GM19351 (cell line): ENCODE results near the gene PRPF6.
"Not testable (repeated sequence)": the region's sequence is repeated elsewhere in the genome, so short reads cannot be mapped to it uniquely, and the experiment has no call there.

Source experiments
- ATAC-seq: cut with Tn5 transposase; IDR thresholded peaks from one replicate; pipeline ENCODE4 v1.9.1; 2021; ENCODE audit warnings: mild to moderate bottlenecking, moderate library complexity; ENCODE audit not compliant: unreplicated experiment

PRPF6 gene

DNA sequence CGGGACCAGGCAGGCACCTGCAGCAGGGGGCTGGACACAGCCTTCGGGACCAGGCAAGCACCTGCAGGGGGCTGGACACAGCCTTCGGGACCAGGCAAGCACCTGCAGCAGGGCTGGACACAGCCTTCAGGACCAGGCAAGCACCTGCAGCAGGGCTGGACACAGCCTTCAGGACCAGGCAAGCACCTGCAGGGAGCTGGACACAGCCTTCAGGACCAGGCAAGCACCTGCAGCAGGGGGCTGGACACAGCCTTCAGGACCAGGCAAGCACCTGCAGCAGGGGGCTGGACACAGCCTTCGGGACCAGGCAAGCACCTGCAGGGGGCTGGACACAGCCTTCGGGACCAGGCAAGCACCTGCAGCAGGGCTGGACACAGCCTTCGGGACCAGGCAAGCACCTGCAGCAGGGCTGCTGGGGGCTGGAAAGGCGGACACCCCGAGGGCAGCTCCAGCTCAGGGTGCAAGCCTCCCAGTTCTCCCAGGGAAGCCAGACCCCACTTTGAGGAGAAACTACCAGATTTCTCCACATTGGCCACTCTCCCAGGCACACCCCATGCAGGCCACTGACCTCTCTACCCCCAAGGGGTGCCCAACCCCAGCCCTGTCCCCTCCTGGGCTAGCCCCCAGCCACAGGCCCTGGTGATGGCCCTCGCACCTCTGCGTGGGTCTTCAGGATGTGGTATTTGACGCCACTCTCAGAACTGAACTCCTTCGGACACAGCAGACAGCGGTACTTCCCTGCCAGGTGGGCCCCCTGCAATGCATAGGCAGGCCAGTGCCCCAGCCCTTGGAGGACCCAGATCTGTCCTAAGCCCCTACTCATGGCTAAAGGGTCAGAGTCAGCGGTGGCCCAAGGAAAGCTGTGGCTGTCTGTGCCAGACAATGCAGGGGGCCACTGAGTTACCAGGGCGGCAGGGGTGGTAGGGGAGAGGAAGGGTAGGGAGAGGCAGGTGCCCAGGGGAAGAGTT lies 20.0 kb upstream of the PRPF6 start:
- not testable (repeated sequence) for ATAC-seq

DNA sequence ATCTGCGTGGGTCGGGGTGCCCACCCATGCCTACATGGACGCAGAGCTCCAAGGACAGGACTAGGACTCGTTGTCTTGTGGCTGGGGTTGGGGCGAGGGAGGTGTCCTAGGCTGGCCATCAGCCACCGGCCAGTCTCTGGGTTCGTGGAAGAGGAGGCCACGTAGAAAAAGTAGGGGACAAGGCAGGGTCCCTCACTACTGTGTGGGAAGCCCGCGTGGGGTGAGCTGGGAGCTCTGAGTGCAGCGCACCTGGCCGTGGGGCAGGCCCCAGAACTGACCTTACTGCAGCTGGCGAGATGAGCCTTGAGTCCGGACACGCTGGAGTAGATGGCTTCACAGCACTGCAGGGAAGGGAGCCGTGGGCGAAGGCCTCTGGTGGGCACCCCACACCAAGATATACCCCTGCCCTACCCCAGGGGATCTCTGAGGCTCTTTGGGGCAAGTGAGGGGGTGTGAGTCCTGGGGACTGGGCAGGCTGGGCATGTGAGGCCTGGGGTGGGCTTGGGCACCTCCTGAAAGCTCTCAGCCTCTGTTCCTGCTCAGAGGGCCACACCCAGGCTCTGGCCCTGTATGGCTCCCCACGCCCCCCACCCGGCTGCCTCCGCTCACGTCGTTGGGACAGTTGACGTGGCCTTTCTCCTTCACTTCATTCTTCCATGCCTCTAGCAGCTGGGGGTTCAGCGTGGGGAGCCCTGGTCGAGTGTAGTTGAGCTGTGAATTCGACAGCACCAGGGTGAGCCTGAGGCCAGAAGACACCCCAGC lies 19.1 kb upstream of the PRPF6 start:
- ATAC-seq = no peak

DNA sequence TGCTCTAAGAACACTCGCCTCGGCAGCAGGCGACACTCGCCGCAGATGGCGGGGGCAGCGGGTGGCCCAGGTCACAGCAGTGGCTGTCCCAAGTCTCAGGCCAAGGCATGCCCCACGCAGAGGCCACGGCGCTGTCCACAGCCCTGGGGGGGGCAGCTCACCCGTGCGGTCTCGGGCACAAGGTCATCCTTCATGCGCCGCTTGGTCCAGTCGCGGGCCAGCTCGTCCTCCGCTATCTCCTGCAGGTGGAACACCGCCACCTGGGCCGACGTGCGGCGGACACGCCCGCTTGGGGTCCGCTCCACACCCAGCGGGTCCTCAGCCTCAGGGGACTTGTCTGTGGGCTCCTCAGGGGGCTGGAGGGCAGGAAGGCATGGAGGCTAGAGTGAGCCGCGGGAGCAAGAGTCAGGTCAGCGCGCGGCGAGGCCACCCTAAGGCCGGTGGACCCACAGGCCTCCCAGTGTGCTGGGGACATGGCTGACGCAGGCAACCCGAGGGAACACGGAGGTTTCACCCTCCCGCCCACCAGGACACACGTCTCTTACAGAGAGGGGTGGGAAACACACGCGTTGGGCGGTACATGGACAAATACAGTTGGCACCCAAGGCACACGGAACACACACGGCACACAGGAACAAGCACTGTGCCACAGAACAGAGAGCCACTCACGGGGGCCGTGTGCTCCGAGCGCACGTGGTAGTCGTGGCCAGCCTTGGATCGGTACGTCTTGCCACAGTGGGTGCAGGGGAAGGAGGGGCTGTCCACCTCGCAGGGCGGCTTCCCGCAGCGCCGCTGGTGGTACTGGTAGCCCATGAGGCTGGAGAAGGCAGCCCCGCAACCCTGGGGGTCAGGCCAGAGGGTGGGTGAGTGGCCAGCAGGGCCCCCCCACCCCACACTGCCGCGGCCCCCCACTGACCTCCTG lies 18.2 kb upstream of the PRPF6 start:
- no peak for ATAC-seq

DNA sequence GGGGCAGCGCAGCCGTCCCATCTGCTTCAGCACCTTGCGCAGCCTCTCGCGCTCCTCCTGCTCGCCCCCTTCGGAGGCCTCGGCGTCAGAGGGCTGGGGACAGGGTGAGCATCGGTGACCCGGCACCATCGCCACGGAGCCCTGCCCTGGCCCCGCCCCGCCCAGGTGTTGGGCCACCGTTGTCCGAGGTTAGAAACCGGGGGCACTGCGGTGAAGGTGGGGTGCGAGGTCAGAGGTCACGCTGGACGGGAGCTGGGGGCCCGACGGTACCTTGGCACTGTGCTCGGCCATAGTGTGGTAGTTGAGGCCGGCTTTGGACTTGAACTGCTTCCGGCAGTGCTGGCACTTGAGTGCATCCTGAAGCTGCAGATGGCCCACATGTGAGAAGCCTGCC lies 17.6 kb upstream of the PRPF6 start:
- ATAC-seq = no peak

DNA sequence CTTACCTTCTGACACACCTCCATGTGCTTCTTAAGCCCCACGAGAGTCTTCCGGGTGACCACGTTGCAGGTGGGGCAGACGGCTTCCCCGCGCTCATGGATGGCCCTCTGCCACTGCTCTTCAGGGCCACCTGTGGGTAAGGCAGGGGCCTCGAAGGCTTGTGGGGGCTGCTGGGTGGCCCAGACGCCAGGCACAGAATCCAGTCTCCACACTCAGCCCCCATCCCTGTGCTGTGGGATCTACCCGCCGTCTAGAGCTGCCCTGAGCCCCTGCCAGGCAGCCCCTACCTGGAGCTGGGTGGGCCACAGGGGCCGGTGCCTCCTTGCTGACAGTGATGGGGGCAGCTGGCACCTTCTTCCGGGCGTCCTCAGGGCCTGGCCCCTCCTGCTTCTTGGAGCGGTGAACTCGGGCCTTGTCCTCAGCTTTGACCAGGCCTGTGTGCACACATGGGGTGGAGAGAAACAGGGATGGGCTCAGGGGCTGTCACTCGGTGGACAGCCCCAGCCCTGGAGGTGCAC lies 17.1 kb upstream of the PRPF6 start:
- ATAC-seq = no peak

DNA sequence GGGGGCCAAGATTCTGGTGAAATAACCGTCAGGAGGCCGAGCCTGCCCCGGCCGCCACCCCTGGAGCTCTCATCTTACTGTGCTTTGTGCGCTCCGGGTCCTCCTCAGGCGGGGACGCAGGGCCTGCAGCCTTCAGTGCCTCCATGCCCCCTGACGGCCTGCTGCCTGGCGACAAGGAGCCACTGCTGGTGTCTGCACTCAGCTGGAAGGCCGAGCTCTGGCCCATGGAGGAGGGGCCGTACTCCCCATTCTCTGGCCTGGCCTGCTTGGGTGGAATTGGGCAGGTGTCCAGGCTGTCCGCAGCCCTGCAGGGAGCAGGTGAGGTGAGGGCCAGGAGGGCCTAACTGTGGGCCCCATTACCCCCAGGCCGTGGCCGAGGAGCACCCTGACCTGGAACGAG lies 16.5 kb upstream of the PRPF6 start:
- no peak for ATAC-seq

DNA sequence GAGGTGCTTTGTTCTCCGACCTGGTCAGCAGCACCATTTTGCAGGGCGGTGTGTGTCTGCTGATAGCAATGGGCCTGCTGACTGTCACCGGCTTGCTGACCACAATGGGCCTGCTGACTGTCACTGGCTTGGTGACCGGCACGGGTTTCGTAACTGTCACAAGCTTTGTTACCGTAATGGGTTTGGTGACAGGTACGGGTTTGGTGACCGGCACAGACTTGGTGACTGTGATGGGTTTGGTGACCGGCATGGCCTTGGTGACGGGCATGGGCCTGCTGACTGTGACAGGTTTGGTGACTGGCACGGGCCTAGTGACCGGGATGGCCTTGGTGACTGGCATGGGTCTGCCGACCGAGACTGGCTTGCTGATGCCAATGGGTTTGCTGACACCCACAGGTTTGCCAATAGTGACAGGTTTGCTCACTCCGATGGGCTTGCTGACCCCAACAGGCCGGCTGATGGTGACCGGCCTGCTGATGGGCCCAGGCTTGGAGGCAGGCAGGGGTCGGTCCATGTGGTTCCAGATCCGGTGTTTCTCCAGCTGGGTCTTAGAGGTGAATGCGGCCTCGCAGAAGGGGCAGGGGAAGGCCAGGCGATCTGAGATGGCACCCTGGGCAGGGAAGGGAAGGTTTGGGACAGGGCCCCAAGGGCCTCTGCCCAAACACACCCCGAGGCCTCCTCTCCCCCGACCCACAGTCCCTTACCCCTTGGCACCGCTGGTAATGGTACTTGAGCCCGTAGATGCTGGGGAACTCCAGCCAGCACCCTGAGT lies 14.6 kb upstream of the PRPF6 start:
- ATAC-seq = no peak

DNA sequence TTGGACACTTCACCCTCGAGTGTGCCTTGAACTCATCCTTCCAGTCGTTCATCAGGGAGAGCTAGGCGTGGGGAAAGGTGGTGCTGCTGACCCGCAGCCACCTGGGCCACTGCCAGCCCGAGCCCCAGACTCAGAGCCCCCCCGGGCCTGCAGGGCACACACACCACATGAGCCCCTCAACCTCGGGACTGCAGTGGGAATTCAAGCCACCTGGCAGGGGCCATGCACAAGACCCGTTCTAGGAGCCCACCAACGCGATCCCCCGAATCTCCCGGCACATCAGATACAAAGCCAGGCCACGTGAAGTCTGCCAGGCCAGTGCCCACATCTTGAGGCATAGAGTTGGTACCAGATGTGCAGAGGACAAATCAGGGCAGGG lies 14.0 kb upstream of the PRPF6 start:
- ATAC-seq = no peak

DNA sequence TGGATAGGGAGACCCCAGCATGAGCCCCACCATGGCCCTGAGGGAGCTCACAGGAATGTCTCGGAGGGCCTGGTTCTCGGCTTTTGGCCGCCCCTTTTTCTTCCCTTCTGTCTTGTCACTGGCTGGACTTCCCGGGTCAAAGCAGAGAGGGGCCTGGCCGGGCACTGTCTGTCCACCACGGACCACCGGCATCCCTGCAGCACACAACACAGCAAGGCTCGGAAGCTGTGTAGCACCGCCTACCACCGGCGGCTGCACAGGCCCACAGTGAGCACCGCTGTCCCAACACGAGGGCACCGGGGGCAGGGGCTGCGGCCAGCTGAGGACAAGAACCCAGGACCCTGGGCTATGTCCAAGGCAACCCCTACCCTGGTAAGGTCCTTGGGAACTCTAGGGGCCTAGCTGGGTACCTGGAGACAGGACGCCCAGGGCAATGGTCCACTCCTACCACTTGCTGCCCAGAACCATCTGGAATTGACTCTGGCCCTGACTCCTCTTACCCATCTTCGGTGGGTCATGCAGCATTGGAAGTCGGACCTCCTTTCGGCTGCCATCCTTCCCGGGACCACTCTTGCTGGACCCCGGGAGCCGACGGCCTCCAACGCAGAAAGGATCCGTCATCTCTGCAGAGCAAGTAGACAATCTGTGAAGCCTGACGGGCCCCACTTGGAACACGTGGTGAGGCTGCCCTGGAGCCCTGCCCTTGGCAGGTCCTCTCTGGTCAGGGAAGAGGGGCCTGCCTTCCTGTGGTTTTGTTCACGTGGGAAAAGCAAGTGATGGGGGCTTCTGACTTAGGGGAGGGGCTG lies 13.4 kb upstream of the PRPF6 start:
- ATAC-seq = no peak

DNA sequence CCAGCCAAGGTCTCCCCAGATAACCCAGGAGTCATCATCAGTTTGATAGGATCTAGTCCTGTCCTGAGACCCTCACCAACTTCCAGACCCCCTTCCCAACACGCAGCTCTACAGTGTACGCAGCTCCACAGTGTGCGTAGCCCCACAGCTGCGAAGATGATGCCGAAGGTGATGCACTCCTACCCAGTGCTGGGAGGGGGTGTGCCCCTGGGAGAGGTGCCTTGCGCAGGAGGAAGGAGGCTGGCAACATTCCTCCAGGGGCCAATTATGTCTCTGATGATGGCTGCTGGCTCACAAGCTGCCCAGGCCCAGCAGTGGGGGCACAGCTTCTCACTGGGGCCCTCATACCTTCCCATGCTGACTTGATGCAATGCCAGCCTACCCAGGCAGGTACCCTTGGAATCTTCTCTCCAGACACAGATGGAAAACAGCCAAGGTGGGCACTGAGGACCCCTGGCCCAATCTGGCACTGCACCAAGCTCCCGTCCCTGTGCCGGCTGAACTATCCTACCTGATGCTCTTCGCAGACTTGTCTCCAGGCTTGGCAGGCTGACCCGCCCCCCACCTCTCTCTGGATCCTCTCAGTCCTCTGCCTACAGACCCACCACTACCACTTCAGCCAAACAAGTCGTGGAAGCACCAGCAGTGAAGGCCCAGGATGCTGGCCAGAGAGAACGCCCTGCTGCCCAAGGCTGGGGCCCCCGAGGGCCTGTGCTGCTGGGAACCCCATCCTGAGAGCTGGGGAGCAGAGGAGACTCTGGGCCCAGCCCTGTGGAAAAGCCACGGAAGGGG lies 12.6 kb upstream of the PRPF6 start:
- no peak for ATAC-seq

DNA sequence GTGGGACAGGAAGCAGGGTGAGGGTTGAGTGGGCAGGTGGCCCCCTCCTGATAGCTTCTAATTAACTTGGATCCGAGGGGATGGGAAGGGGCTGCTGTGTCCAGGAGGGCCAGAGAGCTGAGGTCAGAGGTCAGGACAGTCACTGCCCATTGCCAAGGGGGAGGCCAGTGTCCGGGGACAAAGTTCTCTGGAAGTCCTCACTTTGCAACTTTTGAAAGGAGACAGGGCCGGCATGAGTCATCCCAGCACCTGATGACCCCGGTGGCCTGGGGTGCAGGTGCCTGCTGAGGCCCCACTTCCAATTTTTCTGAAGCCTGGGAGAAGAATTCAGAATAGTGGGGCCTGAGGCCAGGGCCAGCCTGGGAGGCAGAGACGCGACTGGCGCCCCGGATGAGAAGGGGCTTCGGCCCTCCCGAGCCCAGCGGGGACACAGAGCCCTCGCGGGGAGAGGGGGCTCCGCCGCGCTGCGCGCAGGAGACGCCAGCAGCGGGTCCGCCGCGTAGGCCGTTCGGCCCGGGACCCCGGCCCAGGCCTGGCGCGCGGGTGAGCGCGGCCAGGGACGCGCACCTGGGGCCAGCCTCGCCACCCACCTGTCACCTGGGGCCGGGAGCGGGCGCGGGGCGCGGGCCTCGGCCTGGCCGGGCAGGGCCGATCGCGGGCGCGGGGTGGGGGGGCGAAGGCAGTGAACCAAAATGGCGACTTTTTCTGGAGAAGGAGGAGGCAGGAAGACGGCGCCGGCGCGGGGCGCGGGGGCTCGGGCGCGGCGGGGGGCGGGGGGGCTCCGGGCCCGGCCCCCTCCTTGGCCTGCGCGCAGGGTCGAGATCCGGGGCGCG lies 11.8 kb upstream of the PRPF6 start:
- no peak for ATAC-seq

DNA sequence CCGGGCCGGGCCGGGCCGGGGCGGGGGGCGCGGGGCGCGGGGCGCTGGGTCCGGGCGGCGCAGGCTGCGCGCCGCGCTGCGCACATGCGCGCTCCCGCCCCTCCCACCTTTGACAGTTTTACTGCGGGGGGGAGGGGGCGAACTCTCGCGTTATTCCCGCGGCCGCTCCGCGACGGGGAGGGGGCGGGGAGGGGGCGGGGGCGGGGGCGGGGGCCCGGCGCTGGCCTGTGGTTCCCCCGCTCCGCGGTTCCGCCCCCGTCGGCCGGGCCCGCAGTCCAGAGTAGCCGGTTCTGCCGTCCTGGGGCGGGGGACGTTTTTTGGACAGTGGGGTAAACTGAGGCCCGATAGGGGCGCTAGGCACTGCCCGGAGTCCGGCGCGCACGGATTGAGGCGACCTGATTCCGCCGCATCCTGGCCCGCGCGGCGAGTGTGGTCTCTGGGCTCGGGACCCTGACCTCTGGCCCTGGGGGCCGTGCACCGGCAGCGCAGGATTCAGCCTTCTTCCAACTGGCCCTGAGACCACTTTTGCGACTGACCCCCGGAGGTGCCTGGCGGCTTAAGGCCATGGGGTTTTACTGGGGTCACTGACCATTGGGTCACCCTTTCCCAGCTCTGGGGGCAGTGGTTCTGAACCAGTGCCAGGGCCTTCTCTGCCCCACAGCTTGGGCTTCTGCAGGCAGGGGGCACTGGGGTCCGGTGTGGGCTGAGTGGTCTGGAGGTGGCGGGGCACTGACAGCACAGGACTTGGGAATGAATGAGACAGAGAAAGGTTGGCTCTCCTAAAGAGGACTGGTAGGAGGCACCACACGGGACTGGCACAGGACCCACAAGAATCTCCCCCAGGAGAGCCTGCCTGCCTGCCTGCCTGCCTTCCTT lies 10.9 kb upstream of the PRPF6 start, which contains the start of gene ZNF512B:
Gene ZNF512B, minus strand, starts transcription at position 93 of the 876 bp plus-strand sequence. CDS start 1,980 bp downstream, outside the sequence.
- ATAC-seq = no peak

DNA sequence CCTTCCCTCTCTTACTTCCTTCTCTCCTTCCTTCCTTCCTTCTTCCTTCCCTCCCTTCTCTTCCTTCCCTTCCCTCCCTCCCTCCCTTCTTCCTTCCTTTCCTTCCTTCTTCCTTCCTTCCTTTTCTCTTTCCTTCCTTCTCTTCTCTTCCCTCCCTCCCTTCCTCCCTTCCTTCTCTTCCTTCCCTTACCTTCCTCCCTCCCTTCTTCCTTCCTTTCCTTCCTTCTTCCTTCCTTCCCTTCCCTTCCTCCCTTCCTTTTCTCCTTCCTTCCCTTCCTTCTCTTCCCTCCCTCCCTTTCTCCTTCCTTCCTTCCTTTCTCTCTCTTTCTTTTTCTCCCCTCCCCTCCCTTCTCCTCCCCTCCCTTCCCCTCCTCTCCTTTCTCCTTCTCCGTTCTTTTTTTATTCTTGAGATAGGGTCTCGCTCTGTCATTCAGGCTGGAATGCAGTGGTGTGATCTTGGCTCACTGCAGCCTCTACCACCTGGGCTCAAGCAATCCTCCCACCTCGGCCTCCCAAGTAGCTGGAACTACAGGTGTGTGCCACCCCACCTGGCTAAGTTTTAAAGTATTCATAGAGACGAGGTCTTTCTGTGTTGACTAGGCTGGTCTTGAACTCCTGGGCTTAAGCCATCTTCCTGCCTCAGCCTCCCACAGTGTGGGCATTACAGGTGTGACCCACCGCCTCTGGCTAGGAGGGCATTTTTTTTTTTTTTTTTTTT lies 10.1 kb upstream of the PRPF6 start:
- ATAC-seq = no peak

DNA sequence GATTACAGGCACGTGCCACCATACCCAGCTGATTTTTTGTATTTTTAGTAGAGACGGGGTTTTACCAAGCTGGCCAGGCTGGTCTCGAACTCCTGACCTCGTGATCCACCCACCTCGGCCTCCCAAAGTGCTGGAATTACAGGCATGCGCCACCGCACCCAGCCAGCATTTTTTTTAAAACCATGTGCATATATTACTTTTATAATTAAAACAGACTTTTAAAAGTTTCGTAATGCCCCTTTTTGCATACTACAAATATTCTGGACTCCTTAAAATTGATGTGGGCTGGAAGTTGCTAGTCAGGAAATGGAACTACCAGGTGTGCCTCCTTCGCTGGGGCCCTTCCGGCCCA lies 9.0 kb upstream of the PRPF6 start:
- not testable (repeated sequence) for ATAC-seq

DNA sequence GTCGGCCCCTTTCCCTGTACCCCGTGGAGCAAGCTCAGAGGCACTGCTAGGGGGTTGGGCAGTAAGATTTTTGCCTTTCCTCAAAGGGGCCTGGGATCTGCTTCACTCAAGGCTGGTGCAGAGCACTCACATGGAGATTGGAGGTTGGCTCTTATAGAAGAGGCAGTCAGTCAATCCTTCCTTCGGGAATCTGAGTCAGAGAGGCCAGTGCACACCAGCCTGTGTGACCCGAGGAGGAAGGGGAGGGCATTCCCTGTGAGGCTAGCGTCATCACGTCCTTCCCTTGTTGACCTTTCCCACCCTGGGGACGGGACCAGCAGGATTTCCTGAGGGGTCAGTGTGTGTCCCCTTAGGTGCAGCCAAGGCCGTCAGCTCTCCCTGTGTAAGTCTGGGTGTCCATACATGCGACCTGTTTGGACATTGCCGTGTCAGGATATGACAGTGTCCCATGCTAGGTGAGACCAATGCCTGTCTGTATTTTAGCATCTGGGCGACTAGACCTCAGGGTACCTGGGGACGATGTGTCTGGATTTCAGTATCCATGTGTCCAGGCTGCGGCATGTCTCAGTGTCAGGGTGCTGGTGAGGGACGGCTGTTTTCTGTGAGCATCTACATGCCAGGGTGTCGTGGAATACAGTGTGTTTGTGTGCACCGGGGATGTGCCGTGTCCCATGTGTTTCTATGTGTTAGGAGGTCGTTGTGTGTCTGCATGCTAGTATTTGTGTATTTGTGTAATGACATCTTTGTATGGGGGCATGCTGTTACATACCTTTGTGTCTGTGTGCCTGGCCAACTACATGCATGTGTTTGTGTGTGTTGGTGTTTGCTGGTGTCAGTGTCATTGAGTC lies 8.4 kb upstream of the PRPF6 start:
- ATAC-seq = no peak
